A673 (cell line): ENCODE measurements around the gene CYB5A.
"Not testable (repeated sequence)": the region's sequence is repeated elsewhere in the genome, so short reads cannot be mapped to it uniquely, and the experiment has no call there.

ENCODE experiments used
- EZH2 ChIP-seq: fragments of 200-600 bp; sonication (generic); IDR thresholded peaks from 2 replicates; pipeline ENCODE4 v1.6.1; 2017; ENCODE audit warnings: borderline replicate concordance, low read depth, mild to moderate bottlenecking, mixed read lengths, antibody characterized with exemption, low read length; ENCODE audit not compliant: poor library complexity, severe bottlenecking
- TF ChIP-seq, protein P1 (sequence below): fragments of 300-800, 200-600 bp; sonication (generic); conservative IDR thresholded peaks from 2 replicates; pipeline ENCODE4 v1.5.1; 2017; ENCODE audit warnings: low read depth, mild to moderate bottlenecking, antibody characterized with exemption, low read length, moderate library complexity, mixed read lengths

DNA sequence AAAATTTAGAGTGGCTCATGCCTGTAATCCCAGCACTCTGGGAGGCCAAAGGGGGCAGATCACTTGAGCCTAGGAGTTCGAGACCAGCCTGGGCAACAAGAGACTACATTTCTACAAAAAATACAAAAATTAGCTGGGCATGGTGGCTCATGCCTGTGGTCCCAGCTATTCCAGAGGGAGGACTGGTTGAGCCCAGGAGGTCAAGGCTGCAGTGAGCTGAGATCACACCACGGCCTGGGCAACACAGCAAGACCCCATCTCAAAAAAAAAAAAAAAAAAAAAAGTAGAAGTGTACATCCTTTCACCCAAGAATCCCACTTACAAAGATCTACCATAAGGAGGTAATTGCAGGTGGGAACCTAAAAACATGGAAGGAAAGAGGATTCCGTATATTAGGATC lies 6.2 kb downstream of the CYB5A start:
- not testable (repeated sequence) for TF ChIP-seq EZH2
- TF ChIP-seq, protein P1, sequence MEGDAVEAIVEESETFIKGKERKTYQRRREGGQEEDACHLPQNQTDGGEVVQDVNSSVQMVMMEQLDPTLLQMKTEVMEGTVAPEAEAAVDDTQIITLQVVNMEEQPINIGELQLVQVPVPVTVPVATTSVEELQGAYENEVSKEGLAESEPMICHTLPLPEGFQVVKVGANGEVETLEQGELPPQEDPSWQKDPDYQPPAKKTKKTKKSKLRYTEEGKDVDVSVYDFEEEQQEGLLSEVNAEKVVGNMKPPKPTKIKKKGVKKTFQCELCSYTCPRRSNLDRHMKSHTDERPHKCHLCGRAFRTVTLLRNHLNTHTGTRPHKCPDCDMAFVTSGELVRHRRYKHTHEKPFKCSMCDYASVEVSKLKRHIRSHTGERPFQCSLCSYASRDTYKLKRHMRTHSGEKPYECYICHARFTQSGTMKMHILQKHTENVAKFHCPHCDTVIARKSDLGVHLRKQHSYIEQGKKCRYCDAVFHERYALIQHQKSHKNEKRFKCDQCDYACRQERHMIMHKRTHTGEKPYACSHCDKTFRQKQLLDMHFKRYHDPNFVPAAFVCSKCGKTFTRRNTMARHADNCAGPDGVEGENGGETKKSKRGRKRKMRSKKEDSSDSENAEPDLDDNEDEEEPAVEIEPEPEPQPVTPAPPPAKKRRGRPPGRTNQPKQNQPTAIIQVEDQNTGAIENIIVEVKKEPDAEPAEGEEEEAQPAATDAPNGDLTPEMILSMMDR = not testable (repeated sequence)
